Measurements from ENCODE around the gene SAMD3.

- no peak for TF ChIP-seq REST (IDR thresholded peaks at IDR 0.05; ENCODE audit: insufficient read depth in 1 of 2, low read depth in 2 of 2, low read length in 2 of 2)
- TF ChIP-seq TAF1 (IDR thresholded peaks at IDR 0.05; ENCODE audit: borderline replicate concordance, insufficient read depth, low read length) = no peak
- TF ChIP-seq POLR2AphosphoS5 (IDR thresholded peaks at IDR 0.05; ENCODE audit: low read depth, low read length) = no peak
Measured at GRCh38 chr6:130229645-130230044, 6.9 kb upstream of the SAMD3 start.
